Measurements from ENCODE around the gene FOXO3.

FOXO3 gene

GRCh38 chr6:108626777-108627176 is 66.1 kb downstream of the FOXO3 start:
- no peak overlapping the region for H3K4me3 ChIP-seq (ENCODE audit: low read depth, low read length)

GRCh38 chr6:108627692-108628550 is 67.2 kb downstream of the FOXO3 start:
- no peak overlapping the region for H3K4me3 ChIP-seq (ENCODE audit: low read depth, low read length)

- no peak overlapping the region for H3K4me3 ChIP-seq (ENCODE audit: low read depth, low read length)
Observed at GRCh38 chr6:108630050-108630714, 69.5 kb downstream of the FOXO3 start.

GRCh38 chr6:108632441-108632840 is 71.7 kb downstream of the FOXO3 start:
- no peak overlapping the region for H3K4me3 ChIP-seq (ENCODE audit: low read depth, low read length)

GRCh38 chr6:108633436-108633835 is 72.7 kb downstream of the FOXO3 start:
- H3K4me3 ChIP-seq (ENCODE audit: low read depth, low read length) = no peak overlapping the region

GRCh38 chr6:108635505-108636226 is 74.9 kb downstream of the FOXO3 start:
- H3K4me3 ChIP-seq (ENCODE audit: low read depth, low read length) = no peak overlapping the region

GRCh38 chr6:108637963-108638362 is 77.2 kb downstream of the FOXO3 start:
- H3K4me3 ChIP-seq (ENCODE audit: low read depth, low read length) = no peak overlapping the region

- no peak overlapping the region for H3K4me3 ChIP-seq (ENCODE audit: low read depth, low read length)
Observed at GRCh38 chr6:108638993-108639392, 78.3 kb downstream of the FOXO3 start.

- H3K4me3 ChIP-seq (ENCODE audit: low read depth, low read length) = no peak overlapping the region
Observed at GRCh38 chr6:108640104-108640503, 79.4 kb downstream of the FOXO3 start.

GRCh38 chr6:108643184-108643583 is 82.5 kb downstream of the FOXO3 start:
- no peak overlapping the region for H3K4me3 ChIP-seq (ENCODE audit: low read depth, low read length)

- H3K4me3 ChIP-seq (ENCODE audit: low read depth, low read length) = no peak overlapping the region
Observed at GRCh38 chr6:108644252-108644651, 83.5 kb downstream of the FOXO3 start.

GRCh38 chr6:108648191-108648590 is 87.5 kb downstream of the FOXO3 start:
- H3K4me3 ChIP-seq (ENCODE audit: low read depth, low read length) = no peak overlapping the region

GRCh38 chr6:108650325-108650724 is 89.6 kb downstream of the FOXO3 start:
- no peak overlapping the region for H3K4me3 ChIP-seq (ENCODE audit: low read depth, low read length)

GRCh38 chr6:108650781-108651180 is 90.1 kb downstream of the FOXO3 start:
- H3K4me3 ChIP-seq (ENCODE audit: low read depth, low read length) = no peak overlapping the region

GRCh38 chr6:108651340-108652227 is 90.9 kb downstream of the FOXO3 start:
- no peak overlapping the region for H3K4me3 ChIP-seq (ENCODE audit: low read depth, low read length)

- H3K4me3 ChIP-seq (ENCODE audit: low read depth, low read length) = no peak overlapping the region
Observed at GRCh38 chr6:108652375-108652774, 91.7 kb downstream of the FOXO3 start.

GRCh38 chr6:108653949-108654348 is 93.2 kb downstream of the FOXO3 start:
- H3K4me3 ChIP-seq (ENCODE audit: low read depth, low read length) = no peak overlapping the region

- H3K4me3 ChIP-seq (ENCODE audit: low read depth, low read length) = no peak overlapping the region
Observed at GRCh38 chr6:108654465-108655106, 93.9 kb downstream of the FOXO3 start.

- H3K4me3 ChIP-seq (ENCODE audit: low read depth, low read length) = no peak overlapping the region
Observed at GRCh38 chr6:108655806-108656651, 95.3 kb downstream of the FOXO3 start.
